Activated gamma-delta T cell (primary cell): ENCODE measurements around the gene CEP72.
"Not testable (repeated sequence)": the region's sequence is repeated elsewhere in the genome, so short reads cannot be mapped to it uniquely, and the experiment has no call there.

Experiments
- DNase-seq: peaks from one replicate; lab custom pipeline; 2025; lab: John Stamatoyannopoulos, UW

CEP72 gene

GRCh38 chr5:600886-601541 is 11.1 kb upstream of the CEP72 start:
- no peak for DNase-seq

GRCh38 chr5:601771-602465 is 10.2 kb upstream of the CEP72 start:
- no peak for DNase-seq

- no peak for DNase-seq
Measured at GRCh38 chr5:602466-603035, 9.6 kb upstream of the CEP72 start.

- no peak for DNase-seq
Measured at GRCh38 chr5:603081-603998, 8.8 kb upstream of the CEP72 start.

GRCh38 chr5:604391-604831 is 7.7 kb upstream of the CEP72 start:
- DNase-seq, result no peak

GRCh38 chr5:605090-605489 is 7.0 kb upstream of the CEP72 start:
- not testable (repeated sequence) for DNase-seq

- no peak for DNase-seq
Measured at GRCh38 chr5:606061-606460, 6.1 kb upstream of the CEP72 start.

- DNase-seq, result no peak
Measured at GRCh38 chr5:606526-607399, 5.4 kb upstream of the CEP72 start.

- DNase-seq, result no peak
Measured at GRCh38 chr5:607541-608428, 4.4 kb upstream of the CEP72 start.

- DNase-seq, result no peak
Measured at GRCh38 chr5:608429-609370, 3.4 kb upstream of the CEP72 start.

- DNase-seq, result no peak
Measured at GRCh38 chr5:609506-609905, 2.6 kb upstream of the CEP72 start.

- DNase-seq, result no peak
Measured at GRCh38 chr5:610011-610743, 2.0 kb upstream of the CEP72 start.

GRCh38 chr5:610744-611730 is 1.1 kb upstream of the CEP72 start:
- no peak for DNase-seq

- no peak for DNase-seq
Measured at GRCh38 chr5:612498-613424, 621 bp downstream of the CEP72 start.

GRCh38 chr5:616484-617039 is 4.4 kb downstream of the CEP72 start:
- DNase-seq, result no peak

GRCh38 chr5:617896-618295 is 5.8 kb downstream of the CEP72 start:
- DNase-seq, result no peak
